Fibroblast of lung (primary cell): ENCODE data around the gene COL15A1. TPM values are rescaled to one million over a fixed set of nuclear protein-coding genes. Genes with fewer than 3 reads are reported as not detected.

Source experiments
- DNase-seq, 2 donors: peaks; one replicate each; pipeline versions ENCODE4 v3.0.0 to v3.0.0-alpha.2; 2010; ENCODE audit warnings: low read depth in 2 of 2
- H2AFZ ChIP-seq: 2 replicates; pipeline ENCODE4 v1.5.1; 2012; ENCODE audit warnings: low read length, control low read depth, inconsistent platforms
- H3K27ac ChIP-seq: 2 replicates; pipeline ENCODE4 v1.5.1; 2011; ENCODE audit warnings: low read length, control low read depth; ENCODE audit not compliant: insufficient read depth
- H3K27me3 ChIP-seq: 2 replicates; pipeline ENCODE4 v1.5.1; 2011; ENCODE audit warnings: mild to moderate bottlenecking, low read length; ENCODE audit not compliant: control insufficient read depth, insufficient read depth
- H3K36me3 ChIP-seq: 2 replicates; pipeline ENCODE4 v1.5.1; 2011; ENCODE audit warnings: low read length; ENCODE audit not compliant: control insufficient read depth, insufficient read depth
- H3K4me1 ChIP-seq: 2 replicates; pipeline ENCODE4 v1.5.1; 2011; ENCODE audit warnings: low read length; ENCODE audit not compliant: control insufficient read depth, insufficient read depth; ENCODE audit errors: extremely low read depth
- H3K4me2 ChIP-seq: 2 replicates; pipeline ENCODE4 v1.5.1; 2011; ENCODE audit warnings: low read length, control low read depth; ENCODE audit not compliant: insufficient read depth; ENCODE audit errors: extremely low read depth
- H3K4me3 ChIP-seq, 4 experiments: fragments of 200-600 bp in 1 of 4; sonication (generic) in 1 of 4; replicated peaks in 1 of 4; 2 replicates each; pipeline ENCODE4 v1.5.1; 2011 to 2016; ENCODE audit warnings: low read length in 4 of 4, low read depth in 3 of 4, mild to moderate bottlenecking in 3 of 4, control low read depth in 2 of 4, inconsistent platforms in 1 of 4, mixed read lengths in 1 of 4; ENCODE audit not compliant: insufficient read depth in 1 of 4; ENCODE audit errors: control extremely low read depth in 1 of 4
- H3K79me2 ChIP-seq: 2 replicates; pipeline ENCODE4 v1.5.1; 2012; ENCODE audit warnings: mild to moderate bottlenecking, low read length, inconsistent platforms; ENCODE audit not compliant: control insufficient read depth, insufficient read depth
- H3K9ac ChIP-seq: 2 replicates; pipeline ENCODE4 v1.5.1; 2011; ENCODE audit warnings: mild to moderate bottlenecking, low read length, control low read depth; ENCODE audit not compliant: insufficient read depth
- H3K9me3 ChIP-seq: 2 replicates; pipeline ENCODE4 v1.5.1; 2012; ENCODE audit warnings: low read depth, low read length; ENCODE audit not compliant: control insufficient read depth, insufficient read depth
- H4K20me1 ChIP-seq: 2 replicates; pipeline ENCODE4 v1.5.1; 2011; ENCODE audit warnings: low read length; ENCODE audit not compliant: control insufficient read depth, insufficient read depth; ENCODE audit errors: extremely low read depth
- CTCF ChIP-seq, 2 donors: IDR thresholded peaks in 1 of 2; conservative IDR thresholded peaks in 1 of 2; 1 replicate in 1 of 2; 2 replicates in 1 of 2; pipeline ENCODE4 v1.5.1; 2011 to 2012; ENCODE audit warnings: low read length in 2 of 2, control low read depth in 1 of 2, inconsistent platforms in 1 of 2, low read depth in 1 of 2, mild to moderate bottlenecking in 1 of 2
- EZH2 ChIP-seq: IDR thresholded peaks from 2 replicates; pipeline ENCODE4 v1.5.1; 2012; ENCODE audit warnings: low read length, control low read depth, mild to moderate bottlenecking; ENCODE audit errors: missing control alignments
- polyA plus RNA-seq, 2 donors: library from polyadenylated mRNA; depleted of rRNA in 1 of 2; stranded (reverse) in 1 of 2; unstranded in 1 of 2; fragments of >200 nt; gene quantifications; 2 replicates each; pipeline ENCODE4 v1.2.1, GENCODE V29; 2011 to 2012; ENCODE audit warnings: missing spikeins in 1 of 2
- total RNA-seq: library from RNA; depleted of rRNA; stranded (reverse); fragments of >200 nt; gene quantifications from 2 replicates; pipeline ENCODE4 v1.2.1, GENCODE V29; 2014

Gene COL15A1
- total and polyA plus RNA-seq, 2 donors (not counting 1 experiment from before 2014, with no cell fraction given), result 13.3 to 41.0 TPM

DNA sequence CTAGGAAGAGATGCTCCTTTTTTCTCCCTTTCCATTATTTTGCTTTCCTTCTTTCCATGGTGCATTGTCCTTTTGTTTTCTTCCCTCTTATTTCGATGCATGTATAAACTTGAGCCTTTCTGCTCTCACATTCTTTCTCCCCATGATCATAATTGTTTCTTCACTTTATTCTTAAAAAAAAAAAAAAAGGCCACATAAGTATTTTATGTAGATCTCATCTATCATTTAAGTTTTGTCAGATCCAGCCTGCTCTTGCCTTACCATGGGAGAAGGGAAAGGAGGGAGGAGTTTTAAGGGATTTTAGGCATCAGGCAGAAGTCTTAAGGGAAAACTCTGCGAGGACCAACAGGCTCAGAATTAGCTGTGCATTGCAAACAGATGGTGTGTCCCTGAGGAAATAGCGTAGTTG lies 172.3 kb downstream of the COL15A1 start:
- no peaks in the 10 kb centered on the region for H3K27me3 ChIP-seq
- no peak overlapping the region for H3K27ac ChIP-seq
- H3K79me2 ChIP-seq, result peaks cover 17% of the 10 kb centered on the region
- DNase-seq, result no peak
- no peak overlapping the region for H2AFZ ChIP-seq
- H3K9ac ChIP-seq, result no peak overlapping the region
- TF ChIP-seq CTCF (conservative IDR thresholded peaks at IDR 0.05 in 1 of 2, IDR thresholded peaks at IDR 0.05 in 1 of 2; ENCODE audit: low read depth in 1 of 2, low read length in 2 of 2), result no peak
- TF ChIP-seq EZH2, result no peak
- H3K9me3 ChIP-seq, result no peaks in the 10 kb centered on the region
- H3K4me1 ChIP-seq, result no peaks in the 10 kb centered on the region
- H4K20me1 ChIP-seq, result no peaks in the 10 kb centered on the region
- no peak overlapping the region for H3K4me3 ChIP-seq
- no peak overlapping the region for H3K4me2 ChIP-seq
- no peaks in the 10 kb centered on the region for H3K36me3 ChIP-seq

GRCh38 chr9:99118782-99119466 lies 175.2 kb downstream of the COL15A1 start:
- Histone ChIP-seq H3K27ac (no peak overlapping the region), H3K36me3 (no peaks in the 10 kb centered on the region), H3K4me2 (no peak overlapping the region), H3K4me3 (no peak overlapping the region), H3K4me1 (no peaks in the 10 kb centered on the region), H4K20me1 (no peaks in the 10 kb centered on the region), H3K9me3 (no peaks in the 10 kb centered on the region), H3K79me2 (peaks cover 9% of the 10 kb centered on the region), H2AFZ (no peak overlapping the region), H3K9ac (no peak overlapping the region), H3K27me3 (no peaks in the 10 kb centered on the region)
- no peak for TF ChIP-seq EZH2
- TF ChIP-seq CTCF (conservative IDR thresholded peaks at IDR 0.05 in 1 of 2, IDR thresholded peaks at IDR 0.05 in 1 of 2; ENCODE audit: low read depth in 1 of 2, low read length in 2 of 2), result no peak
- DNase-seq, result no peak

DNA sequence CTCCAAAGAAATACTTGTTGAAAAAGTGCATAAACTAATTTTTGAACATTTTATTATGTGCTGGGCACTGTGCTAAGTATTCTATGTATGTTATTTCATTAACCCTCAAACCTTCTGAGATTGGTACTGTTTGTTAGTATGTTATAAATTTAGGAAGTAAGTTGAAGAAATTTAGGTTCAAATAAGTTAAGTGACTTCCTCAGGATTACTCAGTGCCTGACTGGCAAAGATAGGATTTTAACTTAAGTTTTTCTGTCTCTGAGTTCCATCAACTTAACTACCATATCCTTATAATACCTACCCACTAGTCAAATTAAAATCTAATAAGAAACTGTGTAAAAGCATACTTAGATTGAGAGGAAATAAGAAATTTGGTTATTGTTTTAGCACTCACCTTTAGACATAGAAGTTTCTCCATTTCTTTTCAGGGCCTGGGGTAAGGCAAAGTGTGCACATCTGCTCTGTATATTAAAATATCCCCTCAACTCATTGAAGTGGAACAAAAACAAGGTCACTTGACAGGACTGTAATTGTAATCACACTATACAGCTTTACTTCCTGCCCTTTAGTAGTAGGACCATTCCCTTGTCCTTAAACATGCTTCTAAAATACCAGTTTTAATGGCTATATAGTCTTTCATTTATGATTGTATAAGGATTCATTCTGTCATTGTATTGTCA lies 176.4 kb downstream of the COL15A1 start:
- no peak overlapping the region for H3K4me2 ChIP-seq
- H3K27me3 ChIP-seq, result no peaks in the 10 kb centered on the region
- H3K4me3 ChIP-seq, result no peak overlapping the region
- H3K36me3 ChIP-seq, result no peaks in the 10 kb centered on the region
- no peak overlapping the region for H3K9ac ChIP-seq
- H3K4me1 ChIP-seq, result no peaks in the 10 kb centered on the region
- no peaks in the 10 kb centered on the region for H3K9me3 ChIP-seq
- peaks cover 2% of the 10 kb centered on the region for H4K20me1 ChIP-seq
- H3K79me2 ChIP-seq, result peaks cover 5% of the 10 kb centered on the region
- H2AFZ ChIP-seq, result no peak overlapping the region
- DNase-seq, result no peak
- H3K27ac ChIP-seq, result no peak overlapping the region
- TF ChIP-seq EZH2 (no peak), CTCF (conservative IDR thresholded peaks at IDR 0.05 in 1 of 2, IDR thresholded peaks at IDR 0.05 in 1 of 2; ENCODE audit: low read depth in 1 of 2, low read length in 2 of 2) (no peak)

Other genes with a start within 250 kb of the COL15A1 start
- under 0.01 and 0.33 TPM in 2 replicates for gene GABBR2, start 235.0 kb upstream of the COL15A1 start, total RNA-seq
- 0.32 and 0.88 TPM in 2 replicates for gene GABBR2, start 235.0 kb upstream of the COL15A1 start, polyA plus RNA-seq
- gene ANKS6, start 147.4 kb upstream of the COL15A1 start, total RNA-seq, result 9.6 and 10.3 TPM in 2 replicates
- 7.3 and 10.0 TPM in 2 replicates for gene ANKS6, start 147.4 kb upstream of the COL15A1 start, polyA plus RNA-seq
- gene GALNT12, start 136.2 kb upstream of the COL15A1 start, total RNA-seq, result 18.2 and 27.2 TPM in 2 replicates
- 9.4 and 16.5 TPM in 2 replicates for gene GALNT12, start 136.2 kb upstream of the COL15A1 start, polyA plus RNA-seq
- 63.9 and 79.1 TPM in 2 replicates for gene TGFBR1, start 161.2 kb downstream of the COL15A1 start, total RNA-seq
- 30.4 and 78.5 TPM in 2 replicates for gene TGFBR1, start 161.2 kb downstream of the COL15A1 start, polyA plus RNA-seq